ENCODE measurements around the gene DYNLL2. TPM values are rescaled to one million over a fixed set of nuclear protein-coding genes. Genes with fewer than 3 reads are reported as not detected.

DYNLL2 gene
- total RNA-seq, 3 donors from 2014 or later, result 33.9 to 53.2 (median 33.9) TPM

DNA sequence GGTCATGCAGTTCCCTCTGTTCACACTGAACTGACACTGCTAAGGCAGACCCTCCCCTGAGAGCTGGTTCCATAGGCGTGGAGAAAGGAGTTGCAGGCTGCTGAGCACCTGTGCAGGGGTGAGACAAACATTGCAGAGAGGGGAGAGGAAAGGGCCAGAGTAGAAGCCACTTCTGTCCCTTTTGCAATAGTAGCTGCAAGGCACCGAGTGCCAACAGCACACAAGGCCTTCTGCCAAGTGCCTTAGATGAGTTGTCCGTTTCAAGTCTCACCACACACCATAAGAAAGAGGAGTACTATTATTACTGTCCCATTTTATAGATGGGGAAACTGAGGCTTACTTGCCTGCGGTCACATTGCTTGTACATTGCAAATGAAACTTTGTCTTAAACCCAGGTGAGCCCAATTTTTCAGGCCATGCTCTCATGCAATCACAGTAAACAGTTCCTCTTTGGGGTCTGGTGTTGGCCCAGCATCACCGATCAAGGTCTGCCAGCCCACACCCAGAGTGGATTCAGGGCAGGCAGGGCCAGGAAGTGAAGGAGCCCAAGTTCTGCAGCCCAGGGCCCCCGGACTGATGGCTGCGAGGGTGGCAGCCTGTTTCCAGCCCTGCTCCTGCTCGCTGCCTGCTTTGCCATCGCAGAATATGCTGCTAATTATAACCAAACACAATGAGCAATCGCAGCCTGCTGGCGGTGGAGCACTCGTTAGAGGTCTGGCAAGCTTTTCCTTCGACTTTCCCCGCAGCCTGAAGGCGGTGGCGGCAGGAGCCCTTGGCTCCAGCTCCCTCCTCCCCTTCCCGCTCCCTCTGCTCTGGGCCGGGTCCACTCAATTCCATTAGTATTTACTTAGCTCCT, 36.8 kb upstream of the DYNLL2 start:
- no peak for DNase-seq
- H3K9me3 ChIP-seq, result no peaks in the 10 kb centered on the region
- H3K36me3 ChIP-seq (ENCODE audit: low read depth), result no peaks in the 10 kb centered on the region
- no peaks in the 10 kb centered on the region for H3K4me1 ChIP-seq (ENCODE audit: low read depth)
- no peak for ATAC-seq
- TF ChIP-seq, protein P1, sequence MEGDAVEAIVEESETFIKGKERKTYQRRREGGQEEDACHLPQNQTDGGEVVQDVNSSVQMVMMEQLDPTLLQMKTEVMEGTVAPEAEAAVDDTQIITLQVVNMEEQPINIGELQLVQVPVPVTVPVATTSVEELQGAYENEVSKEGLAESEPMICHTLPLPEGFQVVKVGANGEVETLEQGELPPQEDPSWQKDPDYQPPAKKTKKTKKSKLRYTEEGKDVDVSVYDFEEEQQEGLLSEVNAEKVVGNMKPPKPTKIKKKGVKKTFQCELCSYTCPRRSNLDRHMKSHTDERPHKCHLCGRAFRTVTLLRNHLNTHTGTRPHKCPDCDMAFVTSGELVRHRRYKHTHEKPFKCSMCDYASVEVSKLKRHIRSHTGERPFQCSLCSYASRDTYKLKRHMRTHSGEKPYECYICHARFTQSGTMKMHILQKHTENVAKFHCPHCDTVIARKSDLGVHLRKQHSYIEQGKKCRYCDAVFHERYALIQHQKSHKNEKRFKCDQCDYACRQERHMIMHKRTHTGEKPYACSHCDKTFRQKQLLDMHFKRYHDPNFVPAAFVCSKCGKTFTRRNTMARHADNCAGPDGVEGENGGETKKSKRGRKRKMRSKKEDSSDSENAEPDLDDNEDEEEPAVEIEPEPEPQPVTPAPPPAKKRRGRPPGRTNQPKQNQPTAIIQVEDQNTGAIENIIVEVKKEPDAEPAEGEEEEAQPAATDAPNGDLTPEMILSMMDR (IDR thresholded peaks at IDR 0.05), result no peak
- H3K4me3 ChIP-seq, result no peak overlapping the region
- intact Hi-C loops (cut with DNase I, micrococcal nuclease), result no loop called here

GRCh38 chr17:58047376-58048150, 35.7 kb upstream of the DYNLL2 start:
- TF ChIP-seq, protein P1 (IDR thresholded peaks at IDR 0.05), result no peak
- ATAC-seq, result no peak
- no peak overlapping the region for H3K4me3 ChIP-seq
- intact Hi-C loops (cut with DNase I, micrococcal nuclease), result no loop called here
- DNase-seq, result no peak
- no peaks in the 10 kb centered on the region for H3K9me3 ChIP-seq
- H3K36me3 ChIP-seq (ENCODE audit: low read depth), result no peaks in the 10 kb centered on the region
- no peaks in the 10 kb centered on the region for H3K4me1 ChIP-seq (ENCODE audit: low read depth)

DNA sequence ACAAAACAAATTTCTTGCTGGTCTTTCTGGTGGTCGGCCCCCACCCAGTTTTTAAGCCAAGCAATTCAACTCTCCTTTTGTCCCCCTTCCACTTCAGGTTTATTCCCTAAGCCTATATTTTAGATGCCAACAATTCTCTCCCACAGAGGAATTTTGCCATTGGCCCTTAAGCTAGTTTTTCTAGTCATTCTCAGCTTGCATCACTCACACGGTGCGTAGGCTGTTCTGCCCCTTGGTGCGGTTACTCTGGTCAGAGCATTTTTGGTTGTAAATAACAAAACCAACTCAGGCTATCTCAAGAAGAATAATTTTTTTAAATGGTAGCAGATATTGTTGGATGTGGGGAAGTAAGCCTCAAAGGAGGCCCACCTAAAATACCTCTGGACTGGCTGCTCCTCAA, 33.7 kb upstream of the DYNLL2 start:
- ATAC-seq, result no peak
- TF ChIP-seq, protein P1 (IDR thresholded peaks at IDR 0.05), result no peak
- intact Hi-C loops (cut with DNase I, micrococcal nuclease), result no loop called here
- H3K4me1 ChIP-seq (ENCODE audit: low read depth), result no peaks in the 10 kb centered on the region
- no peak overlapping the region for H3K4me3 ChIP-seq
- no peak for DNase-seq
- H3K9me3 ChIP-seq, result no peaks in the 10 kb centered on the region
- H3K36me3 ChIP-seq (ENCODE audit: low read depth), result no peaks in the 10 kb centered on the region

- TF ChIP-seq, protein P1 (IDR thresholded peaks at IDR 0.05), result no peak
- intact Hi-C loops (cut with DNase I, micrococcal nuclease), result no loop called here
- ATAC-seq, result no peak
These were observed 32.3 kb upstream of the DYNLL2 start for GRCh38 chr17:58050966-58051365.

GRCh38 chr17:58051468-58051867, 31.8 kb upstream of the DYNLL2 start:
- TF ChIP-seq, protein P1 (IDR thresholded peaks at IDR 0.05), result no peak
- no peaks in the 10 kb centered on the region for H3K9me3 ChIP-seq
- DNase-seq, result no peak
- ATAC-seq, result no peak
- no peaks in the 10 kb centered on the region for H3K4me1 ChIP-seq (ENCODE audit: low read depth)
- H3K36me3 ChIP-seq (ENCODE audit: low read depth), result no peaks in the 10 kb centered on the region
- H3K4me3 ChIP-seq, result no peak overlapping the region
- intact Hi-C loops (cut with DNase I, micrococcal nuclease), result no loop called here

More at GRCh38 chr17:58050966-58051365, 32.3 kb upstream of the DYNLL2 start:
- Histone ChIP-seq H3K36me3 (ENCODE audit: low read depth) (no peaks in the 10 kb centered on the region), H3K9me3 (no peaks in the 10 kb centered on the region), H3K4me1 (ENCODE audit: low read depth) (no peaks in the 10 kb centered on the region), H3K4me3 (no peak overlapping the region)
- DNase-seq, result no peak
